Ishikawa (cell line): ENCODE data around the gene PLXNA4.

Experiments used
- CEBPB ChIP-seq: IDR thresholded peaks from 2 replicates; pipeline ENCODE4 v1.6.1; 2012
- CREB1 ChIP-seq: IDR thresholded peaks from 2 replicates; pipeline ENCODE4 v1.6.1; 2012; ENCODE audit warnings: low read depth
- EGR1 ChIP-seq: IDR thresholded peaks from 2 replicates; pipeline ENCODE4 v1.6.1; 2012
- EP300 ChIP-seq: IDR thresholded peaks from 2 replicates; pipeline ENCODE4 v1.6.1; 2012; ENCODE audit warnings: borderline replicate concordance
- FOXM1 ChIP-seq: IDR thresholded peaks from 2 replicates; pipeline ENCODE4 v1.6.1; 2012; ENCODE audit warnings: low read depth, borderline replicate concordance
- MAX ChIP-seq: IDR thresholded peaks from 2 replicates; pipeline ENCODE4 v1.6.1; 2012
- NFIC ChIP-seq: IDR thresholded peaks from 2 replicates; pipeline ENCODE4 v1.6.1; 2012
- RAD21 ChIP-seq: IDR thresholded peaks from 2 replicates; pipeline ENCODE4 v1.6.1; 2012; ENCODE audit warnings: low read depth
- REST ChIP-seq: IDR thresholded peaks from 2 replicates; pipeline ENCODE4 v1.6.1; 2012; ENCODE audit warnings: low read depth, mild to moderate bottlenecking
- TAF1 ChIP-seq: IDR thresholded peaks from 2 replicates; pipeline ENCODE4 v1.6.1; 2012; ENCODE audit warnings: low read depth, mild to moderate bottlenecking
- TCF12 ChIP-seq: IDR thresholded peaks from 2 replicates; pipeline ENCODE4 v1.6.1; 2012; ENCODE audit warnings: low read depth
- TEAD4 ChIP-seq: IDR thresholded peaks from 2 replicates; pipeline ENCODE4 v1.6.1; 2012
- USF1 ChIP-seq: IDR thresholded peaks from 2 replicates; pipeline ENCODE4 v1.6.1; 2012
- YY1 ChIP-seq: IDR thresholded peaks from 2 replicates; pipeline ENCODE4 v1.6.1; 2012; ENCODE audit warnings: low read depth
- ZBTB7A ChIP-seq: IDR thresholded peaks from 2 replicates; pipeline ENCODE4 v1.6.1; 2012; ENCODE audit warnings: low read depth

Gene PLXNA4

GRCh38 chr7:132177708-132178401 lies 398.4 kb downstream of the PLXNA4 start:
- no peak for TF ChIP-seq TAF1
- TF ChIP-seq TEAD4, result no peak
- no peak for TF ChIP-seq EP300
- TF ChIP-seq MAX, result no peak
- no peak for TF ChIP-seq CEBPB
- no peak for TF ChIP-seq EGR1
- TF ChIP-seq TCF12, result no peak
- no peak for TF ChIP-seq REST
- TF ChIP-seq ZBTB7A, result no peak
- TF ChIP-seq FOXM1, result no peak
- TF ChIP-seq USF1, result no peak
- TF ChIP-seq CREB1, result no peak
- no peak for TF ChIP-seq YY1
- TF ChIP-seq NFIC, result no peak
- TF ChIP-seq RAD21, result no peak

GRCh38 chr7:132176719-132177118 lies 399.6 kb downstream of the PLXNA4 start:
- TF ChIP-seq EP300, result no peak

GRCh38 chr7:132171130-132171576 lies 405.1 kb downstream of the PLXNA4 start:
- TF ChIP-seq NFIC (no peak), TAF1 (no peak), EGR1 (no peak), EP300 (no peak), FOXM1 (no peak), YY1 (no peak), CEBPB (no peak), USF1 (no peak), TEAD4 (no peak), REST (no peak), MAX (no peak), CREB1 (no peak), TCF12 (no peak), RAD21 (no peak), ZBTB7A (no peak)

- no peak for TF ChIP-seq EGR1
- TF ChIP-seq CEBPB, result no peak
These were observed 406.5 kb downstream of the PLXNA4 start for GRCh38 chr7:132169730-132170129.

GRCh38 chr7:132168239-132168638 lies 408.0 kb downstream of the PLXNA4 start:
- TF ChIP-seq TCF12 (no peak), EP300 (no peak), RAD21 (no peak)

- TF ChIP-seq TEAD4 (no peak), YY1 (no peak), EGR1 (no peak), ZBTB7A (no peak), CREB1 (no peak), USF1 (no peak), RAD21 (no peak), CEBPB (no peak)
These were observed 411.6 kb downstream of the PLXNA4 start for GRCh38 chr7:132164558-132165125.
